NCI-H187 (cell line): ENCODE measurements around the gene DMRT3.
A peak's percentile ranks its signal among the peaks of the same experiment; 100 is the strongest.
"Not testable (repeated sequence)": the region's sequence is repeated elsewhere in the genome, so short reads cannot be mapped to it uniquely, and the experiment has no call there.

Source experiments
- DNase-seq, 2 experiments: peaks; one replicate each; lab custom pipeline; 2025; lab: John Stamatoyannopoulos, UW

DMRT3 gene

DNA sequence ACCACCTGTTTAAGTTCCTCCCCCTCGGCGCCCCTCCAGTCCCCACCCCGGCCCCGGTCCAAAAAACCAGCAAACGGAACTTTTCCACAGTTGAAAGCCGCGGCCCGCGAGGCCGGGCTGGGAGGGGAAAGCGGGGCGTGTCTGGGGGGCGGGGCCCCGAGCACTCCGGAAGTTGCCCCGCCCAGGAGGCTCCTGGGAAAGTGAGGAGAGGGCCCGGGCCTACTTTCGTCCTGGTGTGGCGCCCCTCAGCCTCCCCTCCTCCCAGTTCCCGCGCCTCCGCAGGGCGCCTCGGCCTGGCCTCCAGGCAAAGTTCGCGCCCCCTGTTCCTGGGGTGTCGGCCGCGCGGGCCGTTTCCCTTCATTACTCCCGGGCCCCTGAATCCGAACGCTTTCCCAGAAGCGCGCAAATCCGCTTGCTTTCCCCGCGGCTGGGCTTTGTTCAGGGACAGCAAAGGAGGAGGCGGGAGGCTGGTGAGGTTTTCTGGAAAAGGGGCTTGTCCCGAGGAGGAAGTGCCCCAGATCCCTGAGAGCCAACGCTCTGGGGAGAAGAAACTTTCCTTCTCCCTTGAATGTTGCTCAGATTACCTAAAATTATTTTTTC lies 4.5 kb upstream of the DMRT3 start:
- DNase-seq: no peak

- DNase-seq: no peak
These were observed 3.8 kb upstream of the DMRT3 start for GRCh38 chr9:972501-973294.

DNA sequence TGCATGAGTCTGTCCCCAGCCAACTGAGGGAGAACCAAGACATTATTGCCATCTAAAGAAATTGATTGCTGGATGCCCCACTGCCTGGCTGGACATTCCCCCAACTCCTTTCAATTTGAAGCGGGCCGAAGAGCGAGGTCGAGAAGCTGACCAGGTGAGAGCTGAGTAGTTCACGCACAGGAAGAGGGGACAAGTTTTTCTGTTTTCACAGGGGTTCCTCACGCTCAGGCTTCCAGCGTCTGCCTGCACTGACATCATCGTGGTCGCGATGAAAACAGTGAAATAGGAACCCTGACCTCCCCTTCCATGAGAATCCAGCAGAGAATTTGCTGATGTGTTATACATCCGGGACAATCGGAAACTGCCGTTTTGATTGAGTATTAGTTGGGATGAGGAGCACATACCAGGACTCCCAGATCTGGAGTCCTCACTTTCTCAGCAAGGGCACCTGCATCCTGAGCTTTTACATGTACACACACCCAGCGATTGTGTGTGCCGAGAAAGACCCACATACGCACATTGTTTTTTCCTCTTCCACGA lies 3.1 kb upstream of the DMRT3 start:
- DNase-seq: no peak

- no peak for DNase-seq
These were observed 2.1 kb upstream of the DMRT3 start for GRCh38 chr9:974031-974995.

DNA sequence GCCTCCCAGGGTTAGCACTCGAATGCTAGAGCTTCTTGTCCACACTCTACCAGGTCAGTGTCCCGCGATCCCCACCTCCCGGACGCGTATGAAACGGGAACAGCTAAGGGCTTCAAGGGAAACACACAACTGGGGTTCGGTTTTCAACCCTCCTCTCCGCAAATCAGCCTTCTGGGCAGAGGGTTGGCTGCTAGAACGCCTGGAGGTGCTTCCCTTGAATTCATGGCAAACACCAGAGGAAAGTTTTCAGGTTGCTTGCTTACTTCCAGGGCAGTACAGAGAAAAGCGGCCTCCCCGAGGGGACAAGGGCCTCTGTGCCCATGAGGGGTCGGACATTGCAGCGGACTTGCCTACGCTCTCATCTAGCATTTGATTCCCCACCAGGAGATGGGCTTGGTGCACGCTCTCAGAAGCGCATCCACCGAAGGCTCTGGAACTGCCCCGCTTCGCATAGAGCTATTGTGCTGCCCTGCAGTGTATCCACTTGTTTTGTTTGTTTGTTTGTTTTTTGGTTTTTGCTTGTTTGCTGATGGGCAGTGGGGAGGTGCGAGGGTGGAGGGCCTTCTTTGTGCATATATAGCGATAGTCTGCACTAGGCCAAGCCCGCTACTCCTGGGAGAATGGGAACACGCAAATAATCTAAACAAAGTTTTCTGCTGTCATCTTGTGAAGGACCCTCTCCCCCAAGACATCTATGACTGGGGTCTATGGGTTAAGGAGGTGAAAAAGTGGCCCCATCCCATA lies 1.3 kb upstream of the DMRT3 start:
- DNase-seq: no peak

GRCh38 chr9:975740-976257 lies 656 bp upstream of the DMRT3 start:
- no peak for DNase-seq

DNA sequence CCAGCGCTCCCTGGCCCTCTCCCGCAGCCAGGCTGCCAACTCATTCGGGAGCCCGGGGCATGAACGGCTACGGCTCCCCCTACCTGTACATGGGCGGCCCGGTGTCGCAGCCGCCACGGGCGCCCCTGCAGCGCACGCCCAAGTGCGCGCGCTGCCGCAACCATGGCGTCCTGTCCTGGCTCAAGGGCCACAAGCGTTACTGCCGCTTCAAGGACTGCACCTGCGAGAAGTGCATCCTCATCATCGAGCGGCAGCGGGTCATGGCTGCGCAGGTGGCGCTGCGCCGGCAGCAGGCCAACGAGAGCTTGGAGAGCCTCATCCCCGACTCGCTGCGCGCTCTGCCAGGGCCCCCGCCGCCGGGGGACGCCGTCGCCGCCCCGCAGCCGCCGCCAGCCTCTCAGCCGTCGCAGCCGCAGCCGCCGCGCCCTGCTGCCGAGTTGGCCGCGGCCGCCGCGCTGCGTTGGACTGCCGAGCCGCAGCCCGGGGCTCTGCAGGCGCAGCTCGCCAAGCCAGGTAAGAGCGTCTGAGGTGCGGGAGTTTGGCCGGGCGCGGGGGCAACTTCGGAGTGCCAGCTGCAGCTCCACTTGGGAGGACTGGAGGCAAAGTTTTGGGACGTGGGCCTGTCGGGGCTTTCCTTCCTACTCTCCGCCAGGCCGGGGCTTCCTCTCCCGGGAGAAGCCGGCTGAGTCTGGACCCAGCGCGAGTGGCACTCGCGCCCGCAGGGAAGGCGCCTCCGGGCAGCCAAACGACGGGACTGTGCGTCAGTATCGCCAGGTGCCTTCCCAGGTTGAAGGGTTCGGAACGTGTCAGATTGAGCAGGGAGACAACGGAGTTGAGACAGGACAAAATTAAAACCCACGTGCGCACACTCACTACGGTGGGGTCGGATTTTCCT lies 735 bp downstream of the DMRT3 start:
- peak; percentile 38 to 47 for DNase-seq

GRCh38 chr9:977838-978830 lies 1.7 kb downstream of the DMRT3 start:
- DNase-seq: no peak

DNA sequence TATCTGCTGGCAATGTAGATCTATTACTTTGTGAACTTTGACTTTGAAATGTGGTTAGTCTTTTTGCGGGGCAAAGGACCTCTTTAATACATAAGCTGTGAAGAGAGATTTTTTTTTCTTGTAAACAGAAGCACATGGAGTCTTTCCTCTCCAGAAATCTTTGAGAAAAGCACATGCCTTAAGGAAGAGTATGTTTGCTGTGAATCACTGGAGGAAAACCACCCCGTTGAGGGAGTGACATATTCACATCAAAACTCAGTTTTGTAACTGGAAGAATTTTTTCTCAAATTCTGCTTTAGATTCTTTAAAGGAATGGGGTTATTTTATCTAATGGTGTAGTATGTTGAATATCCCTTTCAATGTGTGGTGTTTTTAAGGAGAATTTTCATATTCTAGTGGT lies 3.5 kb downstream of the DMRT3 start:
- DNase-seq: no peak

GRCh38 chr9:980640-981039 lies 4.2 kb downstream of the DMRT3 start:
- DNase-seq: no peak

GRCh38 chr9:981491-981898 lies 5.0 kb downstream of the DMRT3 start:
- no peak for DNase-seq

DNA sequence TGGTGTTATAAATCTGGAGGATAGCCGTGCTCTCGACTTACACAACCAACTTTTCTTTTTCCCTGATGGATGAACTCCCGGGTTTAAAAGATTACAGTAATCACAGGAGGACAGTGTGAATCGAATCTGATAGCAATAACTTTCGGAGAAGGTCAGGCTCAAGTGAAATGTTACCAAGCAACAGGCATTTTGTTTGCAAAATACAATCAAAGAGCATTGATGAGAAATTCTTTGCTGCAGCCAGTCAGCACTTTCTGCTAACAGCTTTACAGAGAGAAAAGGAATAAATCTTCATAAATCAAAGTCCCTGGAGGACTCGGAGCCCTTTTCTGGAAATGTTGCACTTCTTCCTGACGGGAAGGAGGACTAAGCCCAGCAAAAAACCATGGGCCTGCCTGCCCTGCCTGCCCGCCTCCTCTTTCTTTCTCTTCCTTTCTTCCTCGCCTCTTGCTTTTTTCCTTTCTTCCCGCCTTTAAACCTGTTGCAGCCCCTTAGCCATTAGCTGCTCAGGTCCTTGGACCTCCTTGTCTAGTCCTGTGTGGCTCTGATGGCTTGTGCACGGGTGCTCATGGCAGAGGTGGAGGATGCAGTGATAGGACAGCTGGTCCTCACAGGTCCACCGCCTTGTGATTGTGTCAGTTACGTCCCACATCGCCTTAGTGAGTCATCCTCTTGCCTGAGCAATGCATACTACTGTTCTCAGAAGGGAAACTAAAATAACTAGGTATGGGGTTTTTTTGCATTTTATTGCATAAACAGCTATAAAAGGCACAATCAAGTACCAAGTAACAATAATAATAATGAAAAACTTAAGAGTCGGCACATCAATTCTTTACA lies 6.2 kb downstream of the DMRT3 start:
- no peak for DNase-seq

DNA sequence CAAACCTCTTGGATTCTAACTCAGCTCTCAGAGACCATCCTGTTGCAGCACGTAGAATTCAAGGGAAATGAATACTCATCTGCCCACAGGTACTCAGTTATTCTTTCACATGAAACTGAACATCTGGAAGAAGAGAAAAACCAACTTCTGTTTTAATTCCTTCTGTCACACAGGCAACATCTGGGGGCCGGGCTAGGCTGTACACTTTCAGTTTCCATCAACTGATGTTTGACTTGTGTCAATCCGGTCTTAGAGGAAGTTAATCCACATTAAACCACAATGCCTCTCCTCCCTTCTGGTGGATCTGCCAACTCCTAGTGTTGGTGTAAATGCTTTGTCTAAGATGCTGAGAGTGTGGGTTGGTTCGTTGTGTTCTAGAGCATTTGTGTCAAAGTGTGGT lies 17.6 kb downstream of the DMRT3 start:
- DNase-seq: no peak

- no peak for DNase-seq
These were observed 18.7 kb downstream of the DMRT3 start for GRCh38 chr9:995192-995591.

DNA sequence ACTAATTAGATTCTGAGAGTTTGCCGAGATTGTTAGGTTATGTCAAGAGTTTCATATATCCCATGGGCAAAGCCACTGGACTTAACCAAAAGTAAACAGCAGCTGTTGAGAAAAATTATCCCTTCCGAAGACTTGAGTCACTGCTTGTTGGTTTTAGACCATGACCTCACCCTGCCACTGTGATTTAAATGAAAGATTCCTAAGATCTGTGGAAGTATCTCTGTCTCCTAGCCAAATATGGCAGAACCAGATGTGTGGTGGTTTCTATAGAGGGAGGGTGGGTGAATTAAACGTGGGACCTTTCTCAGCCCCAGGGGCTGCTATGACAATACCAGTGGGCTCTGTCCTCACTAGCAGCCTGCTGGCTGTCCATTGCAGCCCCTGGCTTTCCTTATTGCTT lies 19.3 kb downstream of the DMRT3 start:
- no peak for DNase-seq

GRCh38 chr9:998299-999110 lies 22.1 kb downstream of the DMRT3 start:
- DNase-seq: not testable (repeated sequence)

DNA sequence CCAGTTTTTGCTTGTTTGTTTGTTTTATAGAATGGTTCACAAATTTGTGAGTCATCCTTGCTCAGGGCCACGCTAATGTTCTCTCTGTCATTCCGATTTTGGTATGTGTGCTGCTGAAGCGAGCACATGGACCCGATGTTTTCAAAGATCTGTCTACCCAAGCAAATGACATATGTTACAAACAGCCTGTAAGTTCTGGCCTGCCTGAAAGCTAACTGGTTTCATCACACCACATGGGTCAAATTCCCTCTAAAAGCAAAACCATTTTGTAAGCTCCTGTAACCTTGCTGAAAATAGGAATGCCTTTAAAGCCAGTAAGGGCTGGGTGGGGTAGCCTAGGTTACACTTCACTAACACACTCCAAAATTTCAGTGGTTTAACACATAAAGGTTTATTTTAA lies 25.4 kb downstream of the DMRT3 start:
- no peak for DNase-seq
